Panc1 (cell line): ENCODE measurements around the gene PSMA6. TPM values are rescaled to one million over a fixed set of nuclear protein-coding genes. Genes with fewer than 3 reads are reported as not detected.
"Not testable (repeated sequence)": the region's sequence is repeated elsewhere in the genome, so short reads cannot be mapped to it uniquely, and the experiment has no call there.

ENCODE experiments used
- ATAC-seq: fragments of 200-7000 bp; cut with Tn5 transposase; 2 replicates; pipeline ENCODE4 v1.9.1; 2020; ENCODE audit warnings: mild to moderate bottlenecking, moderate library complexity
- BruUV-seq: library from RNA; stranded (reverse); fragments of 400-500 nt; replicated peaks from 2 replicates; lab custom pipeline; 2021; lab: Mats Ljungman, UMichigan
- CTCF ChIA-PET: fragments of 300-600 bp; sonication (Branson Sonifier 250); formaldehyde crosslinking; loops from one replicate; lab custom pipeline; 2022; ENCODE audit warnings: antibody characterized with exemption; lab: Charles Lee
- POLR2A ChIA-PET: fragments of 300-600 bp; sonication (Branson Sonifier 250); formaldehyde crosslinking; loops from one replicate; lab custom pipeline; 2022; ENCODE audit warnings: antibody characterized with exemption; lab: Charles Lee
- DNase-seq: peaks from one replicate; pipeline ENCODE4 v3.0.0-alpha.2; 2010; ENCODE audit warnings: low read depth, low spot score
- H3K27ac ChIP-seq: 2 replicates; pipeline ENCODE4 v1.5.1; 2011; ENCODE audit warnings: mild to moderate bottlenecking, low read length, inconsistent platforms
- H3K27me3 ChIP-seq: fragments of 200-500 bp; sonication (Bioruptor generic); 2 replicates; pipeline ENCODE4 v1.6.0; 2014; ENCODE audit warnings: low read length, inconsistent platforms; ENCODE audit not compliant: control insufficient read depth, insufficient read depth
- H3K36me3 ChIP-seq: fragments of 200-500 bp; sonication (Bioruptor generic); 2 replicates; pipeline ENCODE4 v1.5.1; 2014; ENCODE audit warnings: inconsistent platforms, mild to moderate bottlenecking, low read length, moderate library complexity; ENCODE audit not compliant: control insufficient read depth, insufficient read depth
- H3K4me1 ChIP-seq: 2 replicates; pipeline ENCODE4 v1.5.1; 2011; ENCODE audit warnings: inconsistent platforms, mild to moderate bottlenecking, low read length, moderate library complexity; ENCODE audit not compliant: control insufficient read depth, insufficient read depth
- H3K4me3 ChIP-seq, 2 experiments: 2 replicates each; pipeline ENCODE4 v1.5.1; 2011 to 2012; ENCODE audit warnings: low read depth in 2 of 2, low read length in 2 of 2, mild to moderate bottlenecking in 2 of 2, inconsistent platforms in 1 of 2, moderate library complexity in 1 of 2
- H3K9me3 ChIP-seq: fragments of 200-500 bp; sonication (Bioruptor generic); 2 replicates; pipeline ENCODE4 v1.5.1; 2014; ENCODE audit warnings: low read depth, mild to moderate bottlenecking, inconsistent platforms, low read length, moderate library complexity; ENCODE audit not compliant: control insufficient read depth, insufficient read depth
- POLR2AphosphoS5 ChIP-seq: IDR thresholded peaks from 2 replicates; pipeline ENCODE4 v1.6.1; 2012; ENCODE audit warnings: mild to moderate bottlenecking, low read depth, low read length, moderate library complexity
- SIN3A ChIP-seq: IDR thresholded peaks from 2 replicates; pipeline ENCODE4 v1.6.1; 2012; ENCODE audit warnings: low read depth, mild to moderate bottlenecking, low read length, moderate library complexity, borderline replicate concordance; ENCODE audit not compliant: insufficient read depth
- TCF7L2 ChIP-seq: IDR thresholded peaks from 2 replicates; pipeline ENCODE4 v1.6.1; 2011; ENCODE audit warnings: mild to moderate bottlenecking, low read depth, low read length, inconsistent platforms
- in situ Hi-C: cut with HindIII; loops from 2 replicates; pipeline ENCODE4 v1.10.0; 2016; ENCODE audit warnings: low sequenced_read_pairs, low pct_unique_long_range_greater_than_20kb
- intact Hi-C: fragments of 100-400 bp; cut with micrococcal nuclease; formaldehyde crosslinking; loops from one replicate; pipeline ENCODE4 v1.10.0; 2022; ENCODE audit not compliant: unreplicated experiment
- total RNA-seq: library from RNA; stranded (reverse); gene quantifications from one replicate; pipeline ENCODE4 v1.2.1, GENCODE V29; 2021; ENCODE audit not compliant: unreplicated experiment
- TF ChIP-seq, protein P1 (sequence below), 2 experiments: IDR thresholded peaks; 2 replicates each; pipeline ENCODE4 v1.6.1; 2011 to 2012; ENCODE audit warnings: low read depth in 2 of 2, control low read depth in 1 of 2, low read length in 1 of 2, mild to moderate bottlenecking in 1 of 2, moderate library complexity in 1 of 2; ENCODE audit not compliant: insufficient read depth in 1 of 2
- TF ChIP-seq, protein P2 (sequence below): fragments of 450-650 bp; IDR thresholded peaks from 2 replicates; pipeline ENCODE4 v1.5.1; 2017; ENCODE audit warnings: mild to moderate bottlenecking

PSMA6 gene
- total RNA-seq, 1 experiment from 2014 or later, result 197 TPM

DNA sequence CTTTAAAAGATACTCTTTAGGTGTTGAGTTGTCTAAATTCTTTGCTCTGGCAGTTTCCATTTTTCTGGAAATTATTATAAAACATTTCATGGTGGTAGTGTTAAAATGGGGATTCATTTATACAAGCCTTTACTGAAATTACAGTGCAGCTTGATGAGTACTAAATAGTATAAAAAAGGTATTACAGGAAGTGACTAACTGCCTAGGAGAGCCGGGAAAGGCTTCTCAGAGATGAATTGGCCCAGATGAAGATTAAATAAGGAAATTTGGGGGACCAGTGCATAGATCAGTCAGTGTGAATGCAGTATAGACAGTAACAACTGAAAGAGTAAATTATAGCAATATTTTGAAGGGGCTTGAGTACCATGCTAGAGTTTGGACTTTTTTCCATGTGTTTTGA, 7.5 kb downstream of the PSMA6 start:
- no peaks in the 10 kb centered on the region for H3K36me3 ChIP-seq
- no peaks in the 10 kb centered on the region for H3K9me3 ChIP-seq
- no peaks in the 10 kb centered on the region for H3K27me3 ChIP-seq
- ATAC-seq (no peak), DNase-seq (no peak)
- TF ChIP-seq POLR2AphosphoS5 (no peak), TCF7L2 (no peak), SIN3A (no peak)
- TF ChIP-seq, protein P1, sequence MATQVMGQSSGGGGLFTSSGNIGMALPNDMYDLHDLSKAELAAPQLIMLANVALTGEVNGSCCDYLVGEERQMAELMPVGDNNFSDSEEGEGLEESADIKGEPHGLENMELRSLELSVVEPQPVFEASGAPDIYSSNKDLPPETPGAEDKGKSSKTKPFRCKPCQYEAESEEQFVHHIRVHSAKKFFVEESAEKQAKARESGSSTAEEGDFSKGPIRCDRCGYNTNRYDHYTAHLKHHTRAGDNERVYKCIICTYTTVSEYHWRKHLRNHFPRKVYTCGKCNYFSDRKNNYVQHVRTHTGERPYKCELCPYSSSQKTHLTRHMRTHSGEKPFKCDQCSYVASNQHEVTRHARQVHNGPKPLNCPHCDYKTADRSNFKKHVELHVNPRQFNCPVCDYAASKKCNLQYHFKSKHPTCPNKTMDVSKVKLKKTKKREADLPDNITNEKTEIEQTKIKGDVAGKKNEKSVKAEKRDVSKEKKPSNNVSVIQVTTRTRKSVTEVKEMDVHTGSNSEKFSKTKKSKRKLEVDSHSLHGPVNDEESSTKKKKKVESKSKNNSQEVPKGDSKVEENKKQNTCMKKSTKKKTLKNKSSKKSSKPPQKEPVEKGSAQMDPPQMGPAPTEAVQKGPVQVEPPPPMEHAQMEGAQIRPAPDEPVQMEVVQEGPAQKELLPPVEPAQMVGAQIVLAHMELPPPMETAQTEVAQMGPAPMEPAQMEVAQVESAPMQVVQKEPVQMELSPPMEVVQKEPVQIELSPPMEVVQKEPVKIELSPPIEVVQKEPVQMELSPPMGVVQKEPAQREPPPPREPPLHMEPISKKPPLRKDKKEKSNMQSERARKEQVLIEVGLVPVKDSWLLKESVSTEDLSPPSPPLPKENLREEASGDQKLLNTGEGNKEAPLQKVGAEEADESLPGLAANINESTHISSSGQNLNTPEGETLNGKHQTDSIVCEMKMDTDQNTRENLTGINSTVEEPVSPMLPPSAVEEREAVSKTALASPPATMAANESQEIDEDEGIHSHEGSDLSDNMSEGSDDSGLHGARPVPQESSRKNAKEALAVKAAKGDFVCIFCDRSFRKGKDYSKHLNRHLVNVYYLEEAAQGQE (IDR thresholded peaks at IDR 0.05; ENCODE audit: insufficient read depth in 1 of 2, low read depth in 2 of 2, low read length in 1 of 2), result no peak
- TF ChIP-seq, protein P2, sequence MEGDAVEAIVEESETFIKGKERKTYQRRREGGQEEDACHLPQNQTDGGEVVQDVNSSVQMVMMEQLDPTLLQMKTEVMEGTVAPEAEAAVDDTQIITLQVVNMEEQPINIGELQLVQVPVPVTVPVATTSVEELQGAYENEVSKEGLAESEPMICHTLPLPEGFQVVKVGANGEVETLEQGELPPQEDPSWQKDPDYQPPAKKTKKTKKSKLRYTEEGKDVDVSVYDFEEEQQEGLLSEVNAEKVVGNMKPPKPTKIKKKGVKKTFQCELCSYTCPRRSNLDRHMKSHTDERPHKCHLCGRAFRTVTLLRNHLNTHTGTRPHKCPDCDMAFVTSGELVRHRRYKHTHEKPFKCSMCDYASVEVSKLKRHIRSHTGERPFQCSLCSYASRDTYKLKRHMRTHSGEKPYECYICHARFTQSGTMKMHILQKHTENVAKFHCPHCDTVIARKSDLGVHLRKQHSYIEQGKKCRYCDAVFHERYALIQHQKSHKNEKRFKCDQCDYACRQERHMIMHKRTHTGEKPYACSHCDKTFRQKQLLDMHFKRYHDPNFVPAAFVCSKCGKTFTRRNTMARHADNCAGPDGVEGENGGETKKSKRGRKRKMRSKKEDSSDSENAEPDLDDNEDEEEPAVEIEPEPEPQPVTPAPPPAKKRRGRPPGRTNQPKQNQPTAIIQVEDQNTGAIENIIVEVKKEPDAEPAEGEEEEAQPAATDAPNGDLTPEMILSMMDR, result no peak
- ChIA-PET POLR2A (no interaction called here), CTCF (no interaction called here)
- BruUV-seq, result no TSS peak
- peaks cover 6% of the 10 kb centered on the region; the same call in 1 of the 2 replicates for H3K4me1 ChIP-seq
- intact Hi-C loops, result loop anchor here (10.0 kb wide), 2 partner anchors 105 to 155 kb away; partner anchors contain the start of gene NFKBIA
- H3K27ac ChIP-seq, result no peak overlapping the region
- in situ Hi-C loops, result no loop called here
- no peak overlapping the region for H3K4me3 ChIP-seq

DNA sequence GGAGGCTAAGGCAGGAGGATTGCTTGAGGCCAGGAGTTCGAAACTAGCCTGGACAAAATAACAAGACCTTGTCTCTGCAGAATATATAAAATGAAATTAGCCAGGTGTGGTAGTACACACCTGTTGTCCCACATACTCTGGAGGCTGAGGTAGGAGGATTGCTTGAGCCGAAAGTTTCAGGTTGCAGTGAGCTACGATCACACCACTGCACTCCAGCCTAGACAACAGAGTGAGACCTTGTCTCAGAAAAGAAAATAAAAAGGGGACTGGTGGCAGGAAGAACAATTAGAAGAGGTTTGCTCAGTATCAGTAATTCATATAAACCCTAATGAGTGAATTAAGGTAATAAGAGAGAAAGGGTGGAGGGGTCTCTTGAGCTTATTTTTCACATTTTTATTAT, 8.0 kb downstream of the PSMA6 start:
- H3K4me3 ChIP-seq, result no peak overlapping the region
- intact Hi-C loops, result no loop called here
- H3K27ac ChIP-seq, result no peak overlapping the region
- peaks cover 6% of the 10 kb centered on the region; the same call in 1 of the 2 replicates for H3K4me1 ChIP-seq
- DNase-seq, result no peak
- in situ Hi-C loops, result no loop called here
- H3K27me3 ChIP-seq, result no peaks in the 10 kb centered on the region
- POLR2A ChIA-PET, result interaction anchor here (0.6 kb wide), 1 partner anchor 32 kb away, joined by 12 read pairs; no protein-coding TSS in a partner anchor
- H3K36me3 ChIP-seq, result no peaks in the 10 kb centered on the region
- H3K9me3 ChIP-seq, result no peaks in the 10 kb centered on the region
- CTCF ChIA-PET, result interaction anchor here (0.5 kb wide), 1 partner anchor 119 kb away, joined by 7 read pairs; no protein-coding TSS in a partner anchor
- TSS peak; percentile 3 for BruUV-seq
- TF ChIP-seq SIN3A (no peak), TCF7L2 (no peak), POLR2AphosphoS5 (no peak)
- TF ChIP-seq, protein P1 (IDR thresholded peaks at IDR 0.05; ENCODE audit: insufficient read depth in 1 of 2, low read depth in 2 of 2, low read length in 1 of 2), result no peak
- TF ChIP-seq, protein P2, result no peak
- no peak for ATAC-seq

DNA sequence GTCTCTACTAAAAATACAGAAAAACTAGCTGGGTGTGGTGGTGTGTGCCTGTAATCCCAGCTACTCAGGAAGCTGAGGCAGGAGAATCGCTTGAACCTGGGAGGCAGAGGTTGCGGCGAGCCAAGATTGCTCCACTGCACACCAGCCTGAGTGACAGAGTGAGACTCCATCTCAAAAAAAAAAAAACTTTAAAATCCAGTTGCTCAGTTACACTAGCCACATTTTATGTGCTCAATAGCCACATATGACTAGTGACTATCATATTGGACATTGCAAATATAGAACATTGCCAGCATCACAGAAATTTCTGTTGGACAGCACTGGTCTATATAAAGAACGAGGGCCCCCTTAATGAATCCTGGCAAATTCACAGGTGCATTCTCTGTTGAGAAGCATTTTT, 9.2 kb downstream of the PSMA6 start:
- H3K27ac ChIP-seq, DNase-seq, CTCF ChIA-PET, H3K4me3 ChIP-seq, POLR2A ChIA-PET, H3K27me3 ChIP-seq, BruUV-seq, in situ Hi-C loops, H3K4me1 ChIP-seq, H3K36me3 ChIP-seq, intact Hi-C loops, H3K9me3 ChIP-seq, ATAC-seq: not testable (repeated sequence)
